HG03378 (cell line): ENCODE results near the gene PPIG.
"Not testable (repeated sequence)": the region's sequence is repeated elsewhere in the genome, so short reads cannot be mapped to it uniquely, and the experiment has no call there.

Source experiments
- ATAC-seq: cut with Tn5 transposase; IDR thresholded peaks from one replicate; pipeline ENCODE4 v1.9.1; 2021; ENCODE audit warnings: mild to moderate bottlenecking, moderate library complexity; ENCODE audit not compliant: unreplicated experiment

PPIG gene

GRCh38 chr2:169590804-169591203 is 6.7 kb downstream of the PPIG start:
- ATAC-seq = no peak

- not testable (repeated sequence) for ATAC-seq
Observed at GRCh38 chr2:169596546-169596945, 12.4 kb downstream of the PPIG start.

DNA sequence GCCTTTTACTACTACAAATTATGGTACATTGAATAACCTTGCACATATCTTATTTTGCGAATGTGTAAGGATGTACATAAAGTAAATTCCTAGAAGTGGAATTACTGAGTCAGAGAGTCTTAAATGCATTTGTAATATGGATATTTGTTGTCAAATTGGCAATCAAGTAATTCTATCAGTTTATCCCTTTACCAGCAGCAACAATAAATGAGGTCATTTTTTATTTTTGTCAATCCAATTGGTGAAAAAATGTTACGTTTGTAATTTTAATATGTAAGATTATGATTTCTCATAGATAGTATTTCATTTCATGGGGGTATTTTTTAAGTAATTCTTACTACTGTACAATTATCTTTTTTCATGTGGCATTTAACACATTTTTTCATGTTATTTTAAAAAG is 14.8 kb downstream of the PPIG start:
- no peak for ATAC-seq

GRCh38 chr2:169599568-169599967 is 15.4 kb downstream of the PPIG start:
- no peak for ATAC-seq

- no peak for ATAC-seq
Observed at GRCh38 chr2:169609264-169609663, 25.1 kb downstream of the PPIG start.

- no peak for ATAC-seq
Observed at GRCh38 chr2:169613876-169614275, 29.7 kb downstream of the PPIG start.

- not testable (repeated sequence) for ATAC-seq
Observed at GRCh38 chr2:169615982-169616381, 31.8 kb downstream of the PPIG start.

DNA sequence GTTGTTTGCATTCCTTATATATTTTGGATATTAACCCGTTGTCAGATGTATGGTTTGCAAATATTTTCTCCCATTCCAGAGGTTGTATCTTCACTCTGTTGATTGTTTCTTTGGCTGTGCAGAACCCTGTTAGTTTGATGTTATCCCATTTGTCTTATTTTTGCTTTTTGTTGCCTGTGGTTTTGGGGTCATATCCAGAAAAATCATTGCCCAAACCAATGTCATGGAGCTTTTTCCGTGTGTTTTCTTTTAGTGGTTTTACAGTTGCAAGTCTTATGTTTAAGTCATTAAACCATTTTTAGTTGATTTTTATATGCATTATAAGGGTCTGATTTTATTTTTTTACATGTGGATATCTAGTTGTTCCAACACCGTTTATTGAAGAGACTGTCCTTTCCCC is 35.8 kb downstream of the PPIG start:
- no peak for ATAC-seq

DNA sequence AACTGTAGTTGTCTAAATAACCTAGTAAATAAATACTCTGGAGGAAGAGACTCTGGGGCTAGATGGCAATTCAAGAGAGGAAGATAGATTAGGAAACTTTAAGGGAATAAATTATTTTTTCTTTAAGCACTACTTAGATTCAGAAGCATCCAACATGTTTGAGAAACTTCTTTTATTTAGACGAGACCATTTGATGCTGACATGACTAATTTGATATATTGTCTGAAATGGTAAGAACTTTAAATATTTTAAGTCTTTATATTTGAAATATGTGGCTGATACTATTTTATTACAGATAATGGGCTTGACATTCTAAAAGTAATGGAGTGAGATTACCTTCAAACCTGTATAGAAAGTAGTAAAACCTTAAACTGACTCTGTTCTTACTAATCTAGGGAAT is 36.4 kb downstream of the PPIG start:
- ATAC-seq = no peak

GRCh38 chr2:169623235-169623634 is 39.1 kb downstream of the PPIG start:
- no peak for ATAC-seq

DNA sequence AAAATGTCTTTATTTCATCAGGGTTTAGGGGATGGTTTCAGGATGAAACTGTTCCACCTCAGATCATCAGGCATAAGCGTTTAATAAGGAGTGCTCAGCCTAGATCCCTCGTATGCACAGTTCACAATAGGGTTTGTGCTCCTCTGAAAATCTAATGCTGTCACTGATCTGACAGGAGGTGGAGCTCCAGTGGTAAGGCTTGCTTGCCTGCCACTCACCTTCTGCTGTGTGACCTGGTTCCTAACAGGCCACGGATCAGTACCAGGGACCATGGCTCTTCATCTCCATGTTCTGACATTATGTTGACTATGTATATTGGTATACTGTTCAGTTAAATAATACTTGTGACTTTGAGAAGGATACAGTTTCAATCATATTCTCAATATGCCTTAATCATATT is 41.6 kb downstream of the PPIG start:
- ATAC-seq = no peak

GRCh38 chr2:169636440-169637097 is 52.4 kb downstream of the PPIG start:
- ATAC-seq = no peak

DNA sequence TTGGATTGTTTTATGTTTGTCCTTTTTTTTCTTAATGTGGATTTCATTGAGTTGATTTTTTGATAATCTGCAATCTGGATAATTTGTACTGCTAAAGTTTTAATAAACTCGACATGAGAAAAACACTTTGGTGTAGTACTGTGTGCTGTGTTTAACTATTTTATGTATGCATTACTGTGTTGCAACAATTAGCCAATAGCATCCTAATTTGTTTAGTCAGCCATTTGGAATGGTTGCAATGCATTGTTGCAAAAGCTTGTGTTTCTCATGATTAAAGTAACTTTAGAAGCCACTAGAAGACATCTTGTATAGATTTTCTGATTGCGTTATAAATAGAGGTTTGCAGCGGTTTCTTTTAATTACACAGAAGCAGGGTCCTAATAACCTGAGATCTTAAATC is 53.5 kb downstream of the PPIG start:
- no peak for ATAC-seq

GRCh38 chr2:169640104-169640503 is 56.0 kb downstream of the PPIG start:
- no peak for ATAC-seq

DNA sequence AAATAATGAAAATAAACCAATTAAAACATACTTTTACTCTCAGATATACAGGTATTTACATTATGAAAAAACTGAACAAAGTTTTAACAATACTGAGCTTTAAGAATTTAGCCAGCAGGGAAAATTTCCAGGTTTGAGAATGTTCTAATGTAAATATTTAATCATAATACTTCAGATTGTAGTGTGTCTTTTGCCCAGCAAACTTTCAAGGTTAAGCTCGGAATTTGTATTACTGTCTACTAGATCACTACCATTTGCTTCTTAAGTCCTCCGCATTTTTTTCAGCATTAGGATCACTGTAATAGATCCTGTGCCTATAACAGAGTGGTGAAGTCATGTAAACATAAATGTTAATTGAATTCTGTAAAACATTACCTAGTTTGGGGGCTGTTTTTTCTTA is 57.3 kb downstream of the PPIG start:
- no peak for ATAC-seq

DNA sequence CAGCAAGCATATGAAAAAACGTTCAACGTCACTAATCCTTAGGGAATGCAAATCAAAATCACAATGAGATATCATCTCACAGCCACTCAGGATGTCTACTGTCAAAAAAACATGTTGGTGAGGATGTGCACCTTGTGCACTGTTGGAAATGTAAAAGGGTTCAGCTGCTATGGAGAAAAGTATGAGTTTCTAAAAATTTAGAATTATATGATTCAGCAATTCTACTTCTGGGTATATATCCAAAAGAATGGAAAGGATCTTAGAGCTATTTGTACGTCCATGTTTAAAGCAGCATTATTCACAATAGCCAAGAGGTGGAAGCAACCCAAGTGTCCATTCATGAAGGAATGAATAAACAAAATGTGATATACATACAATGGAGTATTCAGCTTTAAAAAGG is 60.0 kb downstream of the PPIG start:
- ATAC-seq = no peak

- no peak for ATAC-seq
Observed at GRCh38 chr2:169647496-169647895, 63.3 kb downstream of the PPIG start.

DNA sequence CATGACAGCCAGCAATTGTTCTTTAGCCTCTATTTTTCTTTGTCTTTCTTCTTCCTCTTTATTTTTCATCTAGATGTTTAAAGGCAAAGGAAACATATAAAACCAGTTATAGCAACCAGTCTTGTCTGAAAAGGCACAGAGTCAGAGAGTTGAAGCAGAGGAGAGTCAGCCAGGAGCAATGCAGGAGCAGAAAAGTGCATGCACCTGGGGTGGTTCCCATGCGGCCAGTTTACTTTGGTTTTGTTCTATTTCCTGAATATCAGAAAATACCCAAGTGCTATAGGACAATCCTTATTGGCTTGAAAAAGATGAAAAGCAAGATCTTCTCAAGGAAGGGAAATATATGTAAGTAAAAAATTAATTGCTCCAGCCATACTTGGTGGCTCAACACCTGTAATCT is 65.1 kb downstream of the PPIG start:
- no peak for ATAC-seq

DNA sequence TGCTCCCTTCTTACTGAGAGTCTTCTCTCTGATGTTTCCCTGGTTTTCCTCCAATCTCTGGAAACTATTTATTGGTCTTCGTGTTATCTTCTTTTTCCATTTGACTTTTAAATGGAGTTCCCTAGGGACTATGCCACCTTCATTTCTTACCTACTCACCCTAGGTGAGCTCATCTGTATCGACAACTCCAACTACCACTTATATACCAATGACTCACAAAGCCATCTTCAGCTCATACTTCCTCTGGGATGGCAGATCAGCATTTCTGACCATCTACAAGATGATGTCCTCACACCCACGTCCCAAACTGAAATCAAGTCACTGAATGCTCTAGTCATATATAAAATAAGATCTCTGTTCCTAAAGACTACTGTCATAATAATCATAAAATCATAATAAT is 69.5 kb downstream of the PPIG start:
- no peak for ATAC-seq

- ATAC-seq = no peak
Observed at GRCh38 chr2:169656164-169656563, 72.0 kb downstream of the PPIG start.

DNA sequence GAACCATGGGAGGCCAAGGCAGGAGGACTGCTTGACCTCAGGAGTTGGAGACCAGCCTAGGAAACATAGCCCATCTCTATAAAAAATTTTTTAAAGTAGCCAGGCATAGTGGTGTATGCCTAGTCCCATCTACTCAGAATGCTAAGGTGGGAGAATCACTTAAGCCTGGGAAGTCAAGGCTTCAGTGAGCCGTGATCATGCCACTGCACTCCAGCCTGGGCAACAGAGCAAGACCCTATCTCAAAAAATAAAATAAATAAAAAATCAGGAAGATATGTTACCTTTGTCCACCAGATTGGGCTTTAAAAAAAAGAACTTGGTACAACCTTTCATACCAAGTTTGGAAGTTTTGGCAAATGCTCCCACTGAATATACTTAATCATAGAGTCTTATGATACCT is 74.7 kb downstream of the PPIG start:
- no peak for ATAC-seq

- no peak for ATAC-seq
Observed at GRCh38 chr2:169659320-169659719, 75.2 kb downstream of the PPIG start.

GRCh38 chr2:169661265-169661664 is 77.1 kb downstream of the PPIG start:
- no peak for ATAC-seq
